Psoas muscle (tissue), 8 donors: ENCODE results near the gene PACS2. TPM values are rescaled to one million over a fixed set of nuclear protein-coding genes. Genes with fewer than 3 reads are reported as not detected.

Source experiments
- ATAC-seq, 4 donors: fragments of 200-7000 bp; cut with Tn5 transposase; one replicate each; pipeline ENCODE4 v1.9.1; 2020; ENCODE audit warnings: moderate library complexity in 3 of 4, mild to moderate bottlenecking in 2 of 4
- DNase-seq, 2 donors: peaks; one replicate each; pipeline ENCODE4 v3.0.0-alpha.2; 2020
- H3K27ac ChIP-seq: fragments of 200-600 bp; one replicate; pipeline ENCODE4 v1.8.0; 2022
- H3K27me3 ChIP-seq, 3 donors: fragments of 200-600 bp in 1 of 3; one replicate each; pipeline versions ENCODE4 v1.6.1 to v1.8.0; 2013 to 2022; ENCODE audit warnings: low read length in 2 of 3, mild to moderate bottlenecking in 2 of 3, moderate library complexity in 1 of 3; ENCODE audit not compliant: insufficient read depth in 3 of 3
- H3K36me3 ChIP-seq, 2 donors: fragments of 200-600 bp in 1 of 2; one replicate each; pipeline versions ENCODE4 v1.6.1 to v1.8.0; 2013 to 2022; ENCODE audit warnings: low read depth in 1 of 2, mild to moderate bottlenecking in 1 of 2, moderate library complexity in 1 of 2; ENCODE audit not compliant: insufficient read depth in 1 of 2
- H3K4me1 ChIP-seq: fragments of 200-600 bp; one replicate; pipeline ENCODE4 v1.8.0; 2022
- H3K4me3 ChIP-seq: fragments of 200-600 bp; one replicate; pipeline ENCODE4 v1.8.0; 2022; ENCODE audit warnings: mild to moderate bottlenecking
- H3K9me3 ChIP-seq: fragments of 200-600 bp; one replicate; pipeline ENCODE4 v1.8.0; 2022
- WGBS, 3 donors: extraction: QIAGEN DNeasy Blood & Tissue Kit; methylation state at CpG; one replicate each; pipeline versions ENCODE4 v1.1.6 to v1.1.7; 2013; 5-methylcytosine and 5-hydroxymethylcytosine counted together
- intact Hi-C, 2 donors: fragments of 100-400 bp; cut with DNase I; formaldehyde crosslinking; loops; one replicate each; pipeline versions ENCODE4 v1.11.0 to v1.14.2; 2022
- polyA plus RNA-seq, 3 donors: library from polyadenylated mRNA; stranded (reverse); fragments of 200-250 nt; gene quantifications; one replicate each; pipeline ENCODE4 v1.2.3, GENCODE V29; 2013
- total RNA-seq, 4 donors: library from RNA; stranded (reverse); fragmentation: NEBNext Ultra II Directional in 2 of 4; extraction: Animal tissue kit (Norgen Biotek cat#: 25700) in 2 of 4; gene quantifications; one replicate each; pipeline versions ENCODE4 v1.2.1 to v1.2.4, GENCODE V29; 2021 to 2023
- TF ChIP-seq, protein P1 (sequence below): fragments of 200-600 bp; IDR thresholded peaks from one replicate; pipeline ENCODE4 v1.8.0; 2022; ENCODE audit warnings: antibody characterized with exemption
- donor health status: healthy with polysubstance abuse.
- donor health status: DM: no; HTN: no; CAD: no; lungs with moderate emphysema.
- donor health status: Bipolar disorder and iron deficiency.
- donor health status: healthy.
- donor health status: DM: yes; HTN: yes; CAD: no.
- donor health status: DM: no; HTN: no; CAD: no.
- donor health status: DM: no; HTN: no; CAD: no.
- donor health status: DM: yes; HTN: yes; CAD: no.

PACS2 gene
- total and polyA plus RNA-seq, 7 donors, result 57.1 to 83.1 (median 72.8) TPM

DNA sequence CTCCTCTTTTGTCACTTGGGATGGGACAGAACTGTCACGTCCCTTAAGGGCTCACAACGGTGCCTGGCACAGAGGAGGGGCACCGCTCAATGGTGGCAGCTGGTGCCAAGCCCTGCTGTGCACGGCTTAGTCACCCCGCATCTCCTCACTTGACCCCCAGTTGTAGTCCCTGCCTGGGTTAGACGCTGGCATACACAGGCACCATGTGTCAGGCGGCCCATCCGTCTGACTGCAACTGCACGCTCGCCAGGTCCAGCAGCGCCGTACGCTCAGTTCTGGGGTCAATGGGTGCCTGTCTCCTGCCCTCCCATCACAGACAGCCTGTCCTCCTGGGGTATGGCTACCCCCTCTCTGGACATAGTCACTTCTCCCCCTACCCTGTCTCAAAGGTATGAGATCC is 1.6 kb upstream of the PACS2 start:
- peaks cover 22% of the 10 kb centered on the region for H3K4me1 ChIP-seq
- DNase-seq, result no peak
- no peaks in the 10 kb centered on the region for H3K9me3 ChIP-seq
- peak in 1 of 4 donors; percentile 7 for ATAC-seq
- no peaks in the 10 kb centered on the region for H3K27me3 ChIP-seq
- intact Hi-C loops, result no loop called here
- no peaks in the 10 kb centered on the region for H3K36me3 ChIP-seq
- no peak overlapping the region for H3K4me3 ChIP-seq
- peak overlapping the region; percentile 84 for H3K27ac ChIP-seq
- TF ChIP-seq, protein P1, sequence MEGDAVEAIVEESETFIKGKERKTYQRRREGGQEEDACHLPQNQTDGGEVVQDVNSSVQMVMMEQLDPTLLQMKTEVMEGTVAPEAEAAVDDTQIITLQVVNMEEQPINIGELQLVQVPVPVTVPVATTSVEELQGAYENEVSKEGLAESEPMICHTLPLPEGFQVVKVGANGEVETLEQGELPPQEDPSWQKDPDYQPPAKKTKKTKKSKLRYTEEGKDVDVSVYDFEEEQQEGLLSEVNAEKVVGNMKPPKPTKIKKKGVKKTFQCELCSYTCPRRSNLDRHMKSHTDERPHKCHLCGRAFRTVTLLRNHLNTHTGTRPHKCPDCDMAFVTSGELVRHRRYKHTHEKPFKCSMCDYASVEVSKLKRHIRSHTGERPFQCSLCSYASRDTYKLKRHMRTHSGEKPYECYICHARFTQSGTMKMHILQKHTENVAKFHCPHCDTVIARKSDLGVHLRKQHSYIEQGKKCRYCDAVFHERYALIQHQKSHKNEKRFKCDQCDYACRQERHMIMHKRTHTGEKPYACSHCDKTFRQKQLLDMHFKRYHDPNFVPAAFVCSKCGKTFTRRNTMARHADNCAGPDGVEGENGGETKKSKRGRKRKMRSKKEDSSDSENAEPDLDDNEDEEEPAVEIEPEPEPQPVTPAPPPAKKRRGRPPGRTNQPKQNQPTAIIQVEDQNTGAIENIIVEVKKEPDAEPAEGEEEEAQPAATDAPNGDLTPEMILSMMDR, result no peak
- WGBS, 3 donors, result 41 to 65% (median 51%) methylated on average over 11 to 13 of the region's 13 CpGs

DNA sequence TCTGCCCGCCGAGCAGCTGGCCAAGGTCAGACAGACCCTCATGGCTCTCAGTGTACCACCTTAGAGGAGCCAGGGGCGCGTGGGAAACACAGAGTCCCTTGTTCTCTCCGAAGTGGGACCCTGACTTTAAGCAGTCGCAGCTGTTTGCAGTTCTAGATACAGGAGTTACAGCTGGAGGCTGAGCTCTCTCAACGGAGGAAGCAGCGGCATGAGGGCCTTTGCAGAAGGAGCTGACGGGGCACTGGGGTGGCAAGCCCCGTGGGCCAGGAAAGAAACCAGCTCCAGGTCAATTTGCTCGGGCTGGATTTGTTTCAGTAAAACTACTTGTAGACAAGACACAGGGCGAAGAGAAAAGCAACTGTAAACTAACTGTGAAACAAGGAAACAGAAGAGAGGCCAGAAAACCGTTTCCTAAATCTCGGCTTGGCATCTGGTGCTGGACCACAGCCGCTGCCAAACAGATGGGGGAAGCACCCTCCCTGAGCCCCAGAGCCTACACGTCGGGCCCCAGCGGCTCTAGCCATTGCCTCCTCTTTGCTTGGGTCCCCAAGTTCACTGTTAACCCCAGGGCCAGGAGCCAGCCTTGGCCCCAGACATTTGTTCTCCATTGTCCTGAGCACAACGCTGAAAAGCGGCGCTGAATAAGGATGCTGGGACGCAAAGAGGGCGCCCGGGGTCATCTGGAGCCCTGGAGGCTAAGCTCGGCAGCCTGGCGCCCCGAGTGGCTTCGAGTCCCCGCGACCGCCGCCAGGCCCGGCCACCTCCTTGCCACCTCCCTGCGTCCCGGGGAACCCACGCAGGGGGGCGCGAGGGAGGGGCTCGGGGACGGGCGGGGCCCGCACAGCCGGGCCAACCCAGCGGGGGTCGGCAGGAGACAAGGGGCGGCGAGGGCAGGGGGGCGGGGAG is 914 bp upstream of the PACS2 start:
- Histone ChIP-seq H3K4me3 (peak overlapping the region; percentile 71), H3K9me3 (no peaks in the 10 kb centered on the region), H3K4me1 (peaks cover 24% of the 10 kb centered on the region), H3K27ac (peak overlapping the region; percentile 84), H3K27me3 (no peaks in the 10 kb centered on the region), H3K36me3 (no peaks in the 10 kb centered on the region)
- 10 to 20% (median 14%) methylated on average over 41 to 48 of the region's 48 CpGs for whole genome bisulfite sequencing, 3 donors
- intact Hi-C loops, result no loop called here
- DNase-seq (peak; percentile 49 to 73), ATAC-seq (peak; percentile 15 to 47 (median 30))
- TF ChIP-seq, protein P1, result no peak

DNA sequence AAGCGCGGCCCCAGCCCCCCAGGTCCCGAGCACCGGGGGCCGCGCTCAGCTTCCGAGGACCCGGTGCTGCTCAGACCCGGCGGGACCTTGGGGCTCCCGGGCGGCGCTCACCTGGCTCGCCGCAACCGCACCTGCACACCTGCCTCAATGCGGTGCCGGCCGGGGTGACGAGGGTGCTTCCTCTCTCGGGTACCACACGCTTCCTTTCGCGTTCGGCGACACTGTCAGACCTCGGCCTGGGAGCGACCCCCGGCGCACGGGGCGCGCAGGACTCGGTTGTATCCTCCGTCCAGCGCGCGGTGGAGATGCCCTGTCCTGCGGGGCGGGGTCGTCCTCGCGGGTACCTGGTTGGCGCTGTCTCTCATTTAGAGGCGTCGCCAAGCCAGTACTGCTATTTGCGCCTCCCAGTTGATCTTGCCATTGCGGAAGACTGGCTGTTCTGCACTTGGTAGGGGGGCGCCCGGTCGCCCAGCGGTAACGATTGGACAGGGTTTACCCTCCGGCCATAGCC is 718 bp downstream of the PACS2 start:
- intact Hi-C loops, result loop anchor here (5.0 kb wide), 1 partner anchor 37 kb away; no protein-coding TSS in a partner anchor
- peak overlapping the region; percentile 84 for H3K4me3 ChIP-seq
- ATAC-seq, result peak in 3 of 4 donors; percentile 8 to 11 (median 10)
- TF ChIP-seq, protein P1, result no peak
- peak overlapping the region; percentile 86 for H3K27ac ChIP-seq
- H3K9me3 ChIP-seq, result no peaks in the 10 kb centered on the region
- WGBS, 3 donors, result 0 to 5% (median 1%) methylated on average over 32 to 54 of the region's 54 CpGs
- H3K4me1 ChIP-seq, result peaks cover 24% of the 10 kb centered on the region
- H3K27me3 ChIP-seq, result no peaks in the 10 kb centered on the region
- H3K36me3 ChIP-seq, result no peaks in the 10 kb centered on the region
- peak; percentile 47 to 70 for DNase-seq

DNA sequence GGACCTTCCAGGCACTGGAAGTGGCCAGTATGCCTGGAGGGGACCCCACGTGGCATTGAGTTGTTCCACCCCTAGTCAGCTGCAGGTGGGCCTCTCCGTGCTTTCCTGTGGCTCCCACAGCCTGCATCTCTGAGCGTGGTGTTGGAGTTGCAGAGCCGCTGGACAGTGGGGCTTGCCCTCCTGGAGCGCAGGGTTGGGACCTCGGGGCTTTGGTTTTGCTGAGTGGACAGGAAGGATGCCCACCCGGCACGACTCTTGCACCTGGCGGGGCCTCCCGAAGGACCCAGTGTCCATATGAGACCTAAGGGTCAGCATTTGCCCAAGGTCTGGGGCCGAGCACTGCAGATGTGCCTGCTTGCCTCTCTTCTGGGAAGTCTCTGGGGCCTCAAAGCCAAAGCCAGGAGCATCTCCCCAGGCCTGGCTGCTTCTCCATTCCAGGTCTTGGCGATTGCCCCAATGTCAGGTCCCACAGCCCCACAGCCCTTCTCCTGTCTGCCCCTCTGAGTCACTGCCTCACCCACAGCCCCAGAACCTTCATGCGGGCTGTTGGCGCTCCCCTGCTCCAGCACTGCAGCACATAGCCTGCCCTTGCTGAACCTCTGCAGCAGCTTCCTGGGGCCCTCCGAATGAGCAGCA is 1.5 kb downstream of the PACS2 start:
- ATAC-seq, result peak in 1 of 4 donors; percentile 19
- H3K4me3 ChIP-seq, result peak overlapping the region; percentile 84
- DNase-seq, result no peak
- intact Hi-C loops, result loop anchor here (5.0 kb wide), 1 partner anchor 36 kb away; no protein-coding TSS in a partner anchor
- no peaks in the 10 kb centered on the region for H3K36me3 ChIP-seq
- 48 to 60% (median 51%) methylated on average over 15 of the region's 15 CpGs for WGBS, 3 donors
- peak overlapping the region; percentile 86 for H3K27ac ChIP-seq
- no peaks in the 10 kb centered on the region for H3K27me3 ChIP-seq
- peaks cover 24% of the 10 kb centered on the region for H3K4me1 ChIP-seq
- TF ChIP-seq, protein P1, result no peak
- H3K9me3 ChIP-seq, result no peaks in the 10 kb centered on the region
